Measurements from ENCODE around the gene GMCL1.

- no peak for TF ChIP-seq SUZ12 (IDR thresholded peaks at IDR 0.05; ENCODE audit: extremely low read depth, insufficient read depth, insufficient read length)
- no peak for TF ChIP-seq YY1 (IDR thresholded peaks at IDR 0.05; ENCODE audit: insufficient read depth, insufficient read length)
- TF ChIP-seq ZNF274 (IDR thresholded peaks at IDR 0.05; ENCODE audit: low read depth, low read length): no peak
Measured at GRCh38 chr2:69847068-69847828, 17.8 kb downstream of the GMCL1 start.

Measured in NT2/D1 (cell line).